ENCODE data around the gene GNAI3. TPM values are rescaled to one million over a fixed set of nuclear protein-coding genes. Genes with fewer than 3 reads are reported as not detected.

The GNAI3 gene
- total RNA-seq, 1 experiment from 2014 or later, result 6.4 TPM

DNA sequence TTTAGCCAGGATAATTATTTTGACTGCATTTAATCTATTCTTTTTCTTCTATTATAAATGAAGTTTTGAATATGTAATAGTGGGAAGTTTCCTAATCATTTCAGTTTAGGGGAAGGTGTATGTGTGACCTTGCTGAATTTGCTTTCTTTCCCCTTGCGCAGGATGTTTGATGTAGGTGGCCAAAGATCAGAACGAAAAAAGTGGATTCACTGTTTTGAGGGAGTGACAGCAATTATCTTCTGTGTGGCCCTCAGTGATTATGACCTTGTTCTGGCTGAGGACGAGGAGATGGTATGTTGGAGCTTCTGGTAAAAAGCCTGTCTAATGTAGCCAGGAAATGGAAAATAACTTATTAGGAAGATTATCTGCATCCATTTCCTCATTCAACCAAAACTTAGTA, 37.6 kb downstream of the GNAI3 start:
- no peak for DNase-seq
- Histone ChIP-seq H3K27me3 (replicated peaks; ENCODE audit: control insufficient read depth, insufficient read depth, low read length) (no peaks in the 10 kb centered on the region), H3K9me3 (no peaks in the 10 kb centered on the region), H3K36me3 (ENCODE audit: control insufficient read depth, insufficient read depth, low read length) (no peaks in the 10 kb centered on the region), H3K4me3 (ENCODE audit: low read depth, low read length) (no peak overlapping the region), H3K4me1 (no peaks in the 10 kb centered on the region; the same call in 1 of the 2 replicates)
- CTCF ChIA-PET, result no interaction called here
- Mint-ChIP-seq H3K27ac (ENCODE audit: unreplicated experiment) (no peak overlapping the region), H3K4me3 (ENCODE audit: unreplicated experiment) (no peak overlapping the region), H3K9me3 (ENCODE audit: unreplicated experiment) (no peaks in the 10 kb centered on the region), H3K27me3 (ENCODE audit: insufficient read depth, unreplicated experiment) (no peaks in the 10 kb centered on the region), H3K4me1 (ENCODE audit: low read depth, unreplicated experiment) (peaks cover 10% of the 10 kb centered on the region), H3K36me3 (ENCODE audit: insufficient read depth, unreplicated experiment) (peaks cover 38% of the 10 kb centered on the region)
- BruUV-seq (replicated peaks), result no TSS peak
- intact Hi-C loops (cut with micrococcal nuclease; ENCODE audit: unreplicated experiment), result no loop called here
- TF ChIP-seq, protein P1, sequence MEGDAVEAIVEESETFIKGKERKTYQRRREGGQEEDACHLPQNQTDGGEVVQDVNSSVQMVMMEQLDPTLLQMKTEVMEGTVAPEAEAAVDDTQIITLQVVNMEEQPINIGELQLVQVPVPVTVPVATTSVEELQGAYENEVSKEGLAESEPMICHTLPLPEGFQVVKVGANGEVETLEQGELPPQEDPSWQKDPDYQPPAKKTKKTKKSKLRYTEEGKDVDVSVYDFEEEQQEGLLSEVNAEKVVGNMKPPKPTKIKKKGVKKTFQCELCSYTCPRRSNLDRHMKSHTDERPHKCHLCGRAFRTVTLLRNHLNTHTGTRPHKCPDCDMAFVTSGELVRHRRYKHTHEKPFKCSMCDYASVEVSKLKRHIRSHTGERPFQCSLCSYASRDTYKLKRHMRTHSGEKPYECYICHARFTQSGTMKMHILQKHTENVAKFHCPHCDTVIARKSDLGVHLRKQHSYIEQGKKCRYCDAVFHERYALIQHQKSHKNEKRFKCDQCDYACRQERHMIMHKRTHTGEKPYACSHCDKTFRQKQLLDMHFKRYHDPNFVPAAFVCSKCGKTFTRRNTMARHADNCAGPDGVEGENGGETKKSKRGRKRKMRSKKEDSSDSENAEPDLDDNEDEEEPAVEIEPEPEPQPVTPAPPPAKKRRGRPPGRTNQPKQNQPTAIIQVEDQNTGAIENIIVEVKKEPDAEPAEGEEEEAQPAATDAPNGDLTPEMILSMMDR (IDR thresholded peaks at IDR 0.05; ENCODE audit: insufficient read depth in 1 of 2, low read depth in 1 of 2, low read length in 1 of 2, severe bottlenecking in 1 of 2, unreplicated experiment in 1 of 2), result no peak
- POLR2A ChIA-PET, result no interaction called here

DNA sequence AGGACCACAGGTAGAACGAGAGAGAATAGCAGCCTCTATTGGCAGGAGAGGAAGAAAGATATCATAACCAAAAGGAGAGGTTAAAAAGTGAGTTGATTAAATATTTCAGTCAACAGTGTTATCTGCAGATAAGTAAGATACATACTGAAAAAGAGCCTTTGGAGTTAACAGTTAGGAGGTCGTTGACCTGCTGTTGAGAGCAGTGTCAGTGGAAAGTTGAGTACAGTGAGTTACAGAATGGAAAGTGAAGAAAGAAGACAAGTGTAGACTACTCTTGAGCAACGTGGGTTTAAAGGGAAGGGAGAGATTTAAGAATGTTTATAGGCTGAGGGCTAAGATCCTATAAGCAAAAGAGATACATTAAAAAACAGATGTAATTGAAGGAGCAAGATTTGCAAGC, 40.8 kb downstream of the GNAI3 start:
- no TSS peak for BruUV-seq (replicated peaks)
- peaks cover 50% of the 10 kb centered on the region for H3K36me3 Mint-ChIP-seq (ENCODE audit: insufficient read depth, unreplicated experiment)

DNA sequence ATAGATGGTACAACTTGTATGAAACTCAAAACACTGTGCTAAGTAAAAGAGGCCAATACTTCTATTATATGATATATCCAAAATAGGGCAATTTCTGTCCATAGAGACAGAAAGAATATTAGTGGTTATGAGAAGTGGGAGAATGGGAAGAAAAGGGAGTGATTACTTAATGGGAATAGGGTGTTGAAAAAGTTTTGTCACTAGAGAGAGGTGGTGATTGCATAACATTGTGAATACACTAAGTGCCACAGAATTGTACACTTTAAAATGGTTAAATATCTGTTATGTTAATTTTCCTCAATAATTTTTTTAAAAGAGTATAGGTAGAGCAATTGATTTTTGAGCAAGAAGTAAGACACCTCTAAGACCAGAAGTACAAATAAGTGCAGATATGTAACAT, 41.3 kb downstream of the GNAI3 start:
- no peaks in the 10 kb centered on the region for H3K36me3 ChIP-seq (ENCODE audit: control insufficient read depth, insufficient read depth, low read length)
- H3K4me1 ChIP-seq, result no peaks in the 10 kb centered on the region; the same call in 1 of the 2 replicates
- TF ChIP-seq, protein P1 (IDR thresholded peaks at IDR 0.05; ENCODE audit: insufficient read depth in 1 of 2, low read depth in 1 of 2, low read length in 1 of 2, severe bottlenecking in 1 of 2, unreplicated experiment in 1 of 2), result no peak
- H3K36me3 Mint-ChIP-seq (ENCODE audit: insufficient read depth, unreplicated experiment), result peaks cover 47% of the 10 kb centered on the region
- no peak overlapping the region for H3K27ac Mint-ChIP-seq (ENCODE audit: unreplicated experiment)
- no peaks in the 10 kb centered on the region for H3K9me3 Mint-ChIP-seq (ENCODE audit: unreplicated experiment)
- H3K27me3 ChIP-seq (replicated peaks; ENCODE audit: control insufficient read depth, insufficient read depth, low read length), result no peaks in the 10 kb centered on the region
- no peaks in the 10 kb centered on the region for H3K9me3 ChIP-seq
- H3K4me3 Mint-ChIP-seq (ENCODE audit: unreplicated experiment), result no peak overlapping the region
- intact Hi-C loops (cut with micrococcal nuclease; ENCODE audit: unreplicated experiment), result loop anchor here (1.0 kb wide), 1 partner anchor 43 kb away; no protein-coding TSS in a partner anchor
- H3K4me3 ChIP-seq (ENCODE audit: low read depth, low read length), result no peak overlapping the region
- CTCF ChIA-PET, result no interaction called here
- POLR2A ChIA-PET, result no interaction called here
- peaks cover 10% of the 10 kb centered on the region for H3K4me1 Mint-ChIP-seq (ENCODE audit: low read depth, unreplicated experiment)
- no peaks in the 10 kb centered on the region for H3K27me3 Mint-ChIP-seq (ENCODE audit: insufficient read depth, unreplicated experiment)
- no peak for DNase-seq
- BruUV-seq (replicated peaks), result no TSS peak

More for the DNA sequence above, 40.8 kb downstream of the GNAI3 start:
- Histone ChIP-seq H3K9me3 (no peaks in the 10 kb centered on the region), H3K36me3 (ENCODE audit: control insufficient read depth, insufficient read depth, low read length) (no peaks in the 10 kb centered on the region), H3K27me3 (replicated peaks; ENCODE audit: control insufficient read depth, insufficient read depth, low read length) (no peaks in the 10 kb centered on the region), H3K4me1 (no peaks in the 10 kb centered on the region; the same call in 1 of the 2 replicates), H3K4me3 (ENCODE audit: low read depth, low read length) (no peak overlapping the region)
- peaks cover 10% of the 10 kb centered on the region for H3K4me1 Mint-ChIP-seq (ENCODE audit: low read depth, unreplicated experiment)
- H3K27me3 Mint-ChIP-seq (ENCODE audit: insufficient read depth, unreplicated experiment), result no peaks in the 10 kb centered on the region
- TF ChIP-seq, protein P1 (IDR thresholded peaks at IDR 0.05; ENCODE audit: insufficient read depth in 1 of 2, low read depth in 1 of 2, low read length in 1 of 2, severe bottlenecking in 1 of 2, unreplicated experiment in 1 of 2), result no peak
- no peak overlapping the region for H3K4me3 Mint-ChIP-seq (ENCODE audit: unreplicated experiment)
- H3K9me3 Mint-ChIP-seq (ENCODE audit: unreplicated experiment), result no peaks in the 10 kb centered on the region
- no peak overlapping the region for H3K27ac Mint-ChIP-seq (ENCODE audit: unreplicated experiment)
- DNase-seq, result peak in 1 of 2 experiments; percentile 6
- intact Hi-C loops (cut with micrococcal nuclease; ENCODE audit: unreplicated experiment), result loop anchor here (1.0 kb wide), 1 partner anchor 43 kb away; no protein-coding TSS in a partner anchor
- ChIA-PET CTCF (no interaction called here), POLR2A (no interaction called here)

All from Caco-2 (cell line).